Measurements from ENCODE around the gene ITPR3.

ITPR3 gene

DNA sequence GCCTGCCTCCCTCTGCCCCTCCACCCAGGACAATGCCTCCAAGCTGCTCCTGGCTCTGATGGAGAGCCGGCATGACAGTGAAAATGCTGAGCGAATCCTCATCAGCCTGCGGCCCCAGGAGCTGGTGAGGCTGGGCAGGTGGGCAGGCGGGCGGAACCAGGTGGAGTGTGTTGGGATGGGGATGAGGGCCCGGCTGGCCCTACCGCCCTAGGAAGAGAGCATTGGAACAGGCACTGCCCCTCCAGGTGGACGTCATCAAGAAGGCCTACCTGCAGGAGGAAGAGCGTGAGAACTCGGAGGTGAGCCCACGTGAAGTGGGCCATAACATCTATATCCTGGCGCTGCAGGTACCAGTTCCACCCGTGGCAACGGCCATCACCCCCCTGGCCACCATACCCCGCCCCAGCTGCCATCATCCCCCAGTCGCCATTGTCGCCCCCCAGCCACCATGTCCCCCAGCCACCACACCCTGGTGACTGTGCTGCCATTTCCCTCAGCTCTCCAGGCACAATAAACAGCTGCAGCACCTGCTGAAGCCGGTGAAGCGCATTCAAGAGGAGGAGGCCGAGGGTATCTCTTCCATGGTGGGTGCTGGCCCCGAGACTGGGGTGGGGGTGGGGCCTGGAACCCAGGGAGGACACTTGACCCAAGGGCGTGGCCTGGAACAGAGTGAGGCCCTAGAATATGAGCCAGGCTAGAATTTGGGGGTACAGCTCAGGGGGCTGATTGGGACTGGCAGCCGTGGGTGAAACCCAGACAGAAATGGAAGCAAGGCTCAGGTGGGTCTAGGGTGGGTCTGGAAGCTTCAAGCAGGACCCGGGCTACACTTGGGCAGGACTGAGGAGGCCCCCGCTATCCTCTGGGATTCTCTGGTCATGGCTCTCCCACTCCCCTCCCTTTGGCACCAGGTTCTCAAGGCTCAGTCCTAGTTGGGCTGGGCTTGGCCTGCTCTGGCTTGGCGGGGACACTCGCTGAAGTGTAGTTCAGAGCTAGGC is 66.2 kb downstream of the ITPR3 start:
- no peak for DNase-seq (ENCODE audit: low spot score)

GRCh38 chr6:33688006-33688405 is 66.9 kb downstream of the ITPR3 start:
- no peak for DNase-seq (ENCODE audit: low spot score)

- no peak for DNase-seq (ENCODE audit: low spot score)
Observed at GRCh38 chr6:33688451-33689147, 67.5 kb downstream of the ITPR3 start.

DNA sequence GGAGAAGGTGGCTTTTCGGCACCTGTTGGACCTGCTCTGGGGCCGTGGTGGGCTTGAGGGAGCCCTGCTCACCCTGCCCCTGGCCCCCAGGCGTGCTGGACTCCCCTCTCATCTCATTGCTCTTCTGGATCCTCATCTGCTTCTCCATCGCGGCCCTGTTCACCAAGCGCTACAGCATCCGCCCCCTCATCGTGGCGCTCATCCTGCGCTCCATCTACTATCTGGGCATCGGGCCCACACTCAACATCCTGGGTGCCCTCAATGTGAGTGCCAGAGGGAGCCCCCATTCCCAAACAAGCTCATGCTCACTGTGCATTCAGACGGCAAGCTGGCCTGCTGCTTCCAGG is 68.0 kb downstream of the ITPR3 start:
- DNase-seq (ENCODE audit: low spot score) = no peak

- DNase-seq (ENCODE audit: low spot score) = no peak
Observed at GRCh38 chr6:33689879-33690278, 68.8 kb downstream of the ITPR3 start.

DNA sequence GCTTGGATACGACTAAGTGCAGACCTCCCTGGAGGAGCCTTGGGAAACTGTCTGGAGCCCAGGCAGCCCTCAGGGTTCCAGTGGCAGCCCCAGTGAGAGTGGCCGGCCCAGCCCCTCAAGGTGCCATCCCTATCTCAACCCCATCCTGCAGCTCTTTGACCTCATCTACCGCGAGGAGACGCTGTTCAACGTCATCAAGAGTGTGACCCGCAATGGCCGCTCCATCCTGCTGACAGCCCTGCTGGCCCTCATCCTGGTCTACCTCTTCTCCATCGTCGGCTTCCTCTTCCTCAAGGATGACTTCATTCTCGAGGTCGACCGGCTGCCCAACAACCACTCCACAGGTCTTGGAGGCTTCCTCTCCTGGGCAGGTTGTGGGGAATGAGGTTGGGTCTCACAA is 69.6 kb downstream of the ITPR3 start:
- DNase-seq (ENCODE audit: low spot score) = no peak

- DNase-seq (ENCODE audit: low spot score) = no peak
Observed at GRCh38 chr6:33691456-33692077, 70.4 kb downstream of the ITPR3 start.

- no peak for DNase-seq (ENCODE audit: low spot score)
Observed at GRCh38 chr6:33692078-33692759, 71.1 kb downstream of the ITPR3 start.

DNA sequence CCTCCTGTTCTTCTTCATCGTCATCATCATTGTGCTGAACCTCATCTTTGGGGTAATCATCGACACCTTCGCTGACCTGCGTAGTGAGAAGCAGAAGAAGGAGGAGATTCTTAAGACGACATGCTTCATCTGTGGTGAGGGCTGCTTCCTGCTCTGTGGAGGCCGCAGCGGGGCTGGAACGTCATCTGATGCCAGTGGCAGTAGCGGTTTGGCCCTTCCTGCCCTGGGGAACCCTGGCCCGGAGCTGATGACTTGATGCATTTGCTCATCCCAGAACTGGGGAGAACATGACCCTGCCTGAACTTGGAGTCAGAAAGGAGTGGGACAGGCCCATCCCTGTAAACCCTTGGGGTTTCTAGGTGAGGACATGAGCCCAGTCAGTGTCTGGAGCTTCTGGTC is 71.6 kb downstream of the ITPR3 start:
- DNase-seq (ENCODE audit: low spot score) = peak; percentile 76

DNA sequence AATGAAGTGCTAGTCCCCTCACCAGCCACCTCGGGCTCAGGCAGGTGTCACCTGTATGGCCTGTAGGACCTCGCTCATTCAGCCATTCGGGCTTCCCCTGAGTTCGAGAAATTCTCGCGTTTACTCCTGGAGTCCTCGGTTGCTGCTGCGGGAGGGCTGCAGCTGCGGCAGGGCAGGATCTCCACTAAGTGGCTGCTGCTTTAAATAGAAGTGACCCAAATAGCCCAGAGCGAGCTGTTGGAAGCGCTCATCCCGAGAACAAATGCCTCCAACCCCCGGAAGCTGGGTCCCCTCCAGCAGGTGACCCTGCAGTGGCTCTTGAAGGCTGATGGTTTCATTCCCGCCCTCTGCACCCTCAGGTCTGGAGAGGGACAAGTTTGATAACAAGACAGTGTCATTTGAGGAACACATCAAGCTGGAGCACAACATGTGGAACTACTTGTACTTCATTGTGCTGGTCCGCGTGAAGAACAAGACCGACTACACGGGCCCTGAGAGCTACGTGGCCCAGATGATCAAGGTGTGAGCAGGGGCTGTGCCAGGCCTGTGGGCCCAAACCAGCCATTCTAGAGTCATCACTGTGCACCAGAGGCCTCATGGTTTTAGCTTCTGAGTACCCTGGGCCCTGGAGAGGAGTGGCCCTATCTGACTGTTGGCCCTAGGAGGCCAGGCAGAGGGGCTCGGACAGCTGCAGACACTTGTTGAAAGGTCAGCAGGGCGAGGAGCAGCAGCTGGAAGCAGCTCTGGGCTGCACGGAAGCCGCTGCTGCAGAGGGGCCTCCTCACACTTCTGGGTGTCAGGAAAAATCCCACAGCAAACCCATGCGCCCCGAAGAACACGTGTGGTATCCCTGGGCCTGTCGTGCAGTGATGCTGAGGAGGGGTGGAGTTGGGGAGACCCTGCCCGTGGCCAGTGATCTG is 72.3 kb downstream of the ITPR3 start:
- DNase-seq (ENCODE audit: low spot score) = no peak

DNA sequence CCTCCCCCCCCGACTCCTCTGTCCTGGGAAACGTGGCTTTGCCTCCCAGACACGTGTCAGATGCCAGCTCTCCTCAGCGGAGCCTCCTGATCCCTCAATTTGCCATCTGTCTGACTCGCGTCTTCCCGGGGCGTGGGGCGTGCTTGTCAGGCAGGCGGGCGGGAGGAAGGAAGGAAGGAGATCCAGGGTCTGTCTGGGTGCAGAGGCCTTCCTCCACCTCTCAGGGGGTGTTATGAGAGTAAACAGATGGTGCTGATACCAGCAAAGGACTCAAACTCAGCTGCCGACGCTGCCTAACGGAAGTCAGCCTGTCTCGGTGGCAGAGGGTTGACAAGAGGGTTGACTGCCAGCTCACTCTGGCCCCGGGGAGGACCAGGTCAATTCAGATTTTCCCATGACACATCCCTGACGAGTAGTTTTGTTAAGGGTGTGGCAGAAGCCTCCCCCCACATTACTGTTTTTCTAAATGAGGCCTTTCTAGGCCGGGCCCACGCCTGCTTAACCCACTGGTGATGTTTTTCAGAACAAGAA is 73.3 kb downstream of the ITPR3 start:
- peak; percentile 78 for DNase-seq (ENCODE audit: low spot score)

- DNase-seq (ENCODE audit: low spot score) = no peak
Observed at GRCh38 chr6:33694977-33695376, 73.9 kb downstream of the ITPR3 start.

DNA sequence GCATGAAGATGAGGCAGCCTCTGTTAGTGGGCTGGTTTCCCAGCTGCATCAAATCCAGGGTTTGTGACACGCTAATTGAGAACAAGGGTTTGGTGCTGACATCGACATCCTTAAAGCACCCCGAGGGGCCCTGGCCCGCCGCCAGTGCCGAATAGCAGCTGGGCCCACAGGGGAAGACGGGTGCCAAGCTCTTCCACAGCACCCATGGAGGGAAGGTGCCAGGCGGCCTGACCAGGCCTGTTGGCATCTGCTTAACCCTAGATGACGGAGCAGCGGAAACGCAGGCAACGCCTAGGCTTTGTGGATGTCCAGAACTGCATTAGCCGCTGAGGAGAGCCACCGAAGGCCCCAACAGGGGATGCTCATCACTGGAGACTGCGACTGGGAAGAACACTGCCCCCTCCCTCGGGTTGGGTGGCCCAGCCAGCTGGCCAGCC is 74.3 kb downstream of the ITPR3 start:
- DNase-seq (ENCODE audit: low spot score) = no peak

DNA sequence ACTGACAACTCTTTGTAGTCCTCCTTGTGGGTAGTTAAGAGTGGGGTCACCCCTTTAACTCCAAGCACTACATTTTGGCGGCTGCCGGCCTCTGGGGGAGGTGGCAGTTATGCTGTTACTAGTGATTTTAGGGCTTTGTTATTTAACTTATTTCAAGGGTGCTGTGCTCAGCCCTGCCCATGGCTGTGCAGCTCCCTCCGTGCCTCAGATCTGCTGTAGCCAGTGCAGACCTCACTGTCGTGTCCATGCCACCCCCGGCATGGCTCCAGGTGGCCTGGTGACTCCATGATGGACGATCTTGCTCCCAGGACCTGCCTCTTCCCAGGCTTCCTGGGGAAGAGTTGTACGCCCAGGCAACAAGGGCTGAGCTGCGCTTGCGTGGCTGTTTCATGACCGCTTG is 75.0 kb downstream of the ITPR3 start:
- no peak for DNase-seq (ENCODE audit: low spot score)

DNA sequence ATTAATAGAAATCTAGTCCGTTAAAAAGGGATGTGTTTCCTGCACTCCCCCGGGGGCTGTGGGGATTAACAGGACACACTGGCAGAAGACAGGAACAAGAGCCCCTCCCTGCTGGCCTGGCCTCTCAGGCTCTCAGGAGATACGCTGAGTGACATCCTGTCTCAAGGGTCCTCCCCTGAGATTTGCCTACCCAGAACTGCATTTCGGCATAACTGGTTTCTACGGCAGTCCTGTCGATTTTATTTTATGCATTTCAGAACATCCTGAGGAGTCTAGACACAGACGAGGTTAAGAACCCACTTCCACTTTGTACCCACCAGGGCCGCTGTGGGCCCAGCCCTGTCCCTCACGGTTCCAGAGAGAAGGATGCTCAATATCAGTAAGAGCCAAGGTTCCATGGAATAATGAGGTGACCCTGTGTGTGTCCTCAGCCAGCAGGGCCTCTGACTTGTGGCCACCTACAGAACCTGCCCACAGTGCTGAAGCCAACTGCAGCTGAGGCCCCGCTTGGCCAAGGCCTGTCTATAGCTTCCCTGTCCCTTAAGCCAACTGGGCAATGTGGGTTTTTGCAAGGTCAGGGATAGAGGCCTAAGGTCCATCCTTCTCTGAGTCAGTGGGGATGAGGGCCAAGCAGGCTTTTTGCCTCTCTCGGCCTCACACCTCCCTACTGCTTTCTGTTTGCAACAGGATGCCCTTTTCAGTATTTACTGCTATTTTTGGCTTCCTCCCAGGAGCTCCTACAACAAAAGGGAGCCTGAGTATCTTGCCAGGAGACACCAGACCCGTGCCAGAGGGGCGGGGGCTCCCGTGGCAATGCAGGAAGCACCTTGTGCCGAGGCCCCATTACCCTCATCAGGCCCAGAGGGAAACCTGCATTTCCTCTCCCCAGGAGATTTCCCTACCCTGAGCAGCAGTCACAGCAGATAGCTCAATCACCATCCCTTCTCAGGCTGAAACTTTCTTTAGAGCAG is 75.7 kb downstream of the ITPR3 start:
- peak; percentile 14 for DNase-seq (ENCODE audit: low spot score)

- no peak for DNase-seq (ENCODE audit: low spot score)
Observed at GRCh38 chr6:33697845-33698244, 76.7 kb downstream of the ITPR3 start.

DNA sequence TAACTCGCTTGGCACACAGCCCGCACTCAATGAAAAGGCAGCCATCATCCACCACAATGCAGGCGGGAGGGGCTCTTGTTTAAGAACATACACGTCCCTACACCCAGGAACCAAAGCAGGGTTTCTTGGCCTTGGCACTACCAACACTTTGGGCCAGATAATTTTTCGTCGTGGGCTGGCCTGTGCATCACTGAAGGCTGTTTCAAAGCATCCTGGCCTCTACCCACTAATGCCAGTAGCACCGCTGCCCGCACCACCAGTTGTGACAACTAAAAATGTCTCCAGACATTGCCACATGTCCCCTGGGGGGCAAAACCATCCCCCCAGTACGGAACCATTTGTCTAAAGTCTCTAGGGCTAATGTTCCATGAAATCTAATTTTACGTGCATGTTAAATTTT is 77.4 kb downstream of the ITPR3 start:
- no peak for DNase-seq (ENCODE audit: low spot score)

- DNase-seq (ENCODE audit: low spot score) = no peak
Observed at GRCh38 chr6:33699131-33699530, 78.0 kb downstream of the ITPR3 start.

DNA sequence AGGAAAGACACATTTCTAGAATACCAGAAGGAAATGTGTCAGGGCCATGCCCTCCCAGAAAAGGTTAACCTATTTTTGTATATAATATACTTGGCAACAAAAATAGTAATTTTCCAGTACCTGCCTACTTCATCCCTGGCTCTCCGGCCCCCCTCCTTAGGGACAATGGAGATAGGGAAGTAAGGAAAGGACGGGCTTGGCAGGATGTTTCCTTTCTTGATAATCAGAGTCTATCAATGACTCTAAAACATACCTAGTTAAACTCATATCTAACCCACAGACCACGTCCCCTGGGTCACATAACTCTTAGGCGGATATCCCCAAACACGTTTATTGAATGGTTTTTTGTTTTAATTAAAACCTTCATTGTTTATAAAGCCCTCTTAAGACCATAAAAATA is 78.6 kb downstream of the ITPR3 start:
- no peak for DNase-seq (ENCODE audit: low spot score)
